Mesenchymal stem cell (in vitro differentiated cells and primary cell): ENCODE results near the gene WNT5B.
A peak's percentile ranks its signal among the peaks of the same experiment; 100 is the strongest.
"Not testable (repeated sequence)": the region's sequence is repeated elsewhere in the genome, so short reads cannot be mapped to it uniquely, and the experiment has no call there.

Experiments
- DNase-seq: peaks from one replicate; pipeline ENCODE4 v3.0.0-alpha.2; 2013
- H2AFZ ChIP-seq: one replicate; pipeline ENCODE4 v1.6.1; 2013; ENCODE audit warnings: low read depth, mild to moderate bottlenecking, control low read depth, inconsistent platforms, low read length, moderate library complexity
- H2AK5ac ChIP-seq: 2 replicates; pipeline ENCODE4 v1.6.1; 2013; ENCODE audit warnings: low read length, moderate library complexity, mild to moderate bottlenecking, inconsistent platforms; ENCODE audit not compliant: severe bottlenecking
- H2BK120ac ChIP-seq: one replicate; pipeline ENCODE4 v1.6.1; 2013; ENCODE audit warnings: low read depth, mild to moderate bottlenecking, inconsistent platforms, low read length, moderate library complexity
- H2BK12ac ChIP-seq, 2 experiments: one replicate each; pipeline ENCODE4 v1.6.1; 2013; ENCODE audit warnings: inconsistent platforms in 2 of 2, low read length in 2 of 2, mild to moderate bottlenecking in 2 of 2, moderate library complexity in 2 of 2, control low read depth in 1 of 2
- H2BK15ac ChIP-seq: one replicate; pipeline ENCODE4 v1.6.1; 2013; ENCODE audit warnings: mild to moderate bottlenecking, low read depth, inconsistent platforms; ENCODE audit not compliant: poor library complexity, severe bottlenecking
- H2BK5ac ChIP-seq: 2 replicates; pipeline ENCODE4 v1.6.1; 2013; ENCODE audit warnings: low read depth, mild to moderate bottlenecking, low read length, control low read depth, inconsistent platforms; ENCODE audit not compliant: poor library complexity, severe bottlenecking
- H3K14ac ChIP-seq, 2 experiments: one replicate each; pipeline ENCODE4 v1.6.1; 2013; ENCODE audit warnings: inconsistent platforms in 2 of 2, low read length in 2 of 2, control low read depth in 1 of 2, mild to moderate bottlenecking in 1 of 2, moderate library complexity in 1 of 2
- H3K18ac ChIP-seq, 2 experiments: one replicate each; pipeline ENCODE4 v1.6.1; 2013; ENCODE audit warnings: inconsistent platforms in 2 of 2, low read length in 2 of 2, control low read depth in 1 of 2, low read depth in 1 of 2, mild to moderate bottlenecking in 1 of 2
- H3K23ac ChIP-seq, 2 experiments: one replicate each; pipeline ENCODE4 v1.6.1; 2013; ENCODE audit warnings: inconsistent platforms in 2 of 2, low read length in 2 of 2, mild to moderate bottlenecking in 2 of 2, moderate library complexity in 2 of 2, control low read depth in 1 of 2
- H3K27ac ChIP-seq: 2 replicates; pipeline ENCODE4 v1.5.1; 2013; ENCODE audit warnings: mild to moderate bottlenecking, moderate library complexity, low read length, control low read depth, inconsistent platforms; ENCODE audit not compliant: poor library complexity, severe bottlenecking
- H3K27me3 ChIP-seq, 2 experiments: 2 replicates each; pipeline versions ENCODE4 v1.6.1 to v1.7.0; 2013; ENCODE audit warnings: low read length in 2 of 2, mild to moderate bottlenecking in 2 of 2, moderate library complexity in 2 of 2, control low read depth in 1 of 2, inconsistent platforms in 1 of 2; ENCODE audit not compliant: control insufficient read depth in 1 of 2, insufficient read depth in 1 of 2
- H3K36me3 ChIP-seq, 2 experiments: 2 replicates each; pipeline versions ENCODE4 v1.6.1 to v1.7.0; 2013; ENCODE audit warnings: low read length in 2 of 2, control low read depth in 1 of 2, inconsistent platforms in 1 of 2, low read depth in 1 of 2, mild to moderate bottlenecking in 1 of 2; ENCODE audit not compliant: insufficient read depth in 2 of 2, control insufficient read depth in 1 of 2
- H3K4ac ChIP-seq, 2 experiments: one replicate each; pipeline ENCODE4 v1.6.1; 2013; ENCODE audit warnings: inconsistent platforms in 2 of 2, low read length in 2 of 2, mild to moderate bottlenecking in 2 of 2, moderate library complexity in 2 of 2, control low read depth in 1 of 2, low read depth in 1 of 2
- H3K4me1 ChIP-seq: 2 replicates; pipeline ENCODE4 v1.6.1; 2013; ENCODE audit warnings: low read depth, low read length, control low read depth; ENCODE audit not compliant: control insufficient read depth, insufficient read depth
- H3K4me2 ChIP-seq: 2 replicates; pipeline ENCODE4 v1.6.1; 2013; ENCODE audit warnings: low read length, mild to moderate bottlenecking, inconsistent platforms; ENCODE audit not compliant: poor library complexity, severe bottlenecking
- H3K4me3 ChIP-seq, 2 experiments: 2 replicates each; pipeline versions ENCODE4 v1.5.1 to v1.7.0; 2013; ENCODE audit warnings: low read length in 2 of 2, mild to moderate bottlenecking in 2 of 2, control low read depth in 1 of 2, low read depth in 1 of 2; ENCODE audit not compliant: insufficient read depth in 1 of 2
- H3K79me1 ChIP-seq: replicated peaks from 2 replicates; pipeline ENCODE4 v1.6.1; 2013; ENCODE audit warnings: mild to moderate bottlenecking, control low read depth, low read length, inconsistent platforms; ENCODE audit not compliant: poor library complexity, severe bottlenecking
- H3K9ac ChIP-seq: 2 replicates; pipeline ENCODE4 v1.7.0; 2013; ENCODE audit warnings: mild to moderate bottlenecking, low read length, moderate library complexity
- H3K9me3 ChIP-seq: 2 replicates; pipeline ENCODE4 v1.7.0; 2013; ENCODE audit warnings: mild to moderate bottlenecking, low read length; ENCODE audit not compliant: control insufficient read depth
- H4K8ac ChIP-seq: one replicate; pipeline ENCODE4 v1.6.1; 2013; ENCODE audit warnings: inconsistent platforms, mild to moderate bottlenecking, low read length, moderate library complexity
- H4K91ac ChIP-seq: one replicate; pipeline ENCODE4 v1.6.1; 2013; ENCODE audit warnings: mild to moderate bottlenecking, low read length, inconsistent platforms
- WGBS: methylation state at CpG from one replicate; pipeline ENCODE4 v1.1.7; 2013; ENCODE audit warnings: mixed read lengths; 5-methylcytosine and 5-hydroxymethylcytosine counted together

WNT5B gene

DNA sequence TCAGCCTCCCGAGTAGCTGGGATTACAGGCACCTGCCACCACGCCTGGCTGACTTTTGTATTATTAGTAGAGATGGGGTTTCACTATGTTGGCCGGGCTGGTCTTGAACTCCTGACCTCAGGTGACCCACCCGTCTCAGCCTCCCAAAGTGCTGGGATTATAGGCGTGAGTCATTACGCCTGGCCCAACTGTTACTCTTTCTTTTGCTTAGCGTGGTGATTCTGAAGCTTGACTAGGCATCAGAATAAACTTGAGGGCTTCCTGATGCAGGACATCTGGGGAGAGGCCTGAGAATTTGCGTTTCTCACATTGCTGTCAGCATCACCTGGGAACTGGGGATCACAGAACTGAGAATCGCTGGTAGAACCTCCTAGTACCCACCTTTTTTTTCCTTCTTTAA, 26.3 kb upstream of the WNT5B start:
- H3K36me3 ChIP-seq, H2BK120ac ChIP-seq, H4K91ac ChIP-seq, H3K4me2 ChIP-seq, H2BK12ac ChIP-seq, H3K14ac ChIP-seq, H3K27ac ChIP-seq, H3K9ac ChIP-seq, H3K18ac ChIP-seq, H3K4ac ChIP-seq, DNase-seq, H2AK5ac ChIP-seq, H3K9me3 ChIP-seq, H2BK5ac ChIP-seq, H2AFZ ChIP-seq, H2BK15ac ChIP-seq, H4K8ac ChIP-seq, H3K23ac ChIP-seq, H3K27me3 ChIP-seq, H3K4me3 ChIP-seq: not testable (repeated sequence)
- Histone ChIP-seq H3K4me1 (peaks cover 12% of the 10 kb centered on the region), H3K79me1 (peaks cover 14% of the 10 kb centered on the region)
- whole genome bisulfite sequencing, result 85% methylated on average over 9 of the region's 9 CpGs

DNA sequence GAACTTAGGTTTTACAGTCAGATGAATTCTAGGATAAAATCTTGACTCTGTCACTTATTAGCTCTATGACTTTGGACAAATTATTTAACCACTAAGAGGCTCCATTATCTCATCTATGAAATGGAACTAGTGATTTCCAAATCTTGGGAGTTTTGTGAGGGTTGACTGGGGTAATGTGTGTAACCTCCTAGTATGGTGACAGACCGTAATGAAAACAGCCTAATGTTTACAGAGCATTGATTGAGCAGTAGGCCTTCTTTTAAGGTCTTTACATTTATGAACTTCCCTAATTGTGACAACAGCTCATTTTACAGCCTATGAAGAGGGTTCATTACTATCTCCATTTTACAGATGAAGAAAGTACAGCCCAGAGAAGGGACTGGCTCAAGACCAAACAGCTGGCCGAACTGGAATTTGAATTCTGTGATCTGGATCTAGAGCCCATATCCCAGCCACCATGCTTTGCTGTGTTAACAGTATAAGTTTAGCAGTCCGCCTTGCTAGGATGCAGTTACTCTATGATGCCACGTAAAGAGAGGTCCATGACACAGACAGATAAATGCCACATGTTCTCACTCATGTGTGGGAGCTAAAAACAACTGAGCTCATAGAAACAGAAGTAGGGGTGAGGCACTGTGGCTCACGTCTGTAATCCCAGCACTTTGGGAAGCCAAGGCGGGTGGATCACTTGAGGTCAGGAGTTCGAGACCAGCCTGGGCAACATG, 25.6 kb upstream of the WNT5B start:
- Histone ChIP-seq H3K27ac (no peak overlapping the region), H3K4me2 (no peak overlapping the region), H2BK5ac (no peak overlapping the region), H3K9me3 (no peaks in the 10 kb centered on the region), H3K18ac (no peak overlapping the region), H3K36me3 (no peaks in the 10 kb centered on the region), H4K8ac (no peak overlapping the region), H4K91ac (no peak overlapping the region), H3K14ac (no peak overlapping the region), H3K23ac (no peak overlapping the region), H2BK12ac (no peak overlapping the region), H2AK5ac (peak overlapping the region; percentile 17), H3K79me1 (peaks cover 14% of the 10 kb centered on the region), H3K4ac (no peak overlapping the region), H3K27me3 (no peaks in the 10 kb centered on the region), H2BK15ac (no peak overlapping the region), H3K4me3 (no peak overlapping the region), H3K4me1 (peaks cover 12% of the 10 kb centered on the region), H2BK120ac (no peak overlapping the region), H3K9ac (no peak overlapping the region), H2AFZ (no peak overlapping the region)
- no peak for DNase-seq
- whole genome bisulfite sequencing, result 93% methylated on average over 6 of the region's 7 CpGs

DNA sequence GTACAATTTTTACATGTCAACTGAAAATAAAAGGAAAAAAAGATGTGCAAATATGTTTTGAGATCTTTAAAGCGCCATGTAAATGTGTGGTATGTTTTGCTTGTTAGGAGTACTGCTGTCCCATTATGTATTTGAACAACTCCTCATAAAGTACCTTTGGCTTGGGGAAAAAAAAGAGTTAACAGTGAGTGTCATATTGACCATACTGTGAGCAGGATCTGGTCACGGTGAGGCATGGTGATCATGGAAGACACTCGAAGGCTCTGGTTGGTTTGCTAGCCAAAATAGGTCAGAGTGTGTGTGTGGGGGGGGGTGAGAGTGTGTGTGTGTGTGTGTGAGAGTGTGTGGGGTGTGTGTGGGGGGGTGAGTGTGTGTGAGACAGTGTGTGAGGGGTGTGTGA, 24.6 kb upstream of the WNT5B start:
- Histone ChIP-seq H3K9me3 (no peaks in the 10 kb centered on the region), H3K4me3 (no peak overlapping the region), H3K18ac (no peak overlapping the region), H2BK12ac (no peak overlapping the region), H4K91ac (no peak overlapping the region), H3K14ac (no peak overlapping the region), H2BK120ac (no peak overlapping the region), H4K8ac (no peak overlapping the region), H3K27me3 (no peaks in the 10 kb centered on the region), H3K4ac (no peak overlapping the region), H3K36me3 (no peaks in the 10 kb centered on the region), H3K4me1 (peaks cover 12% of the 10 kb centered on the region), H2AFZ (no peak overlapping the region), H3K23ac (no peak overlapping the region), H3K27ac (no peak overlapping the region), H3K4me2 (no peak overlapping the region), H2AK5ac (no peak overlapping the region), H3K79me1 (peaks cover 14% of the 10 kb centered on the region), H2BK15ac (no peak overlapping the region), H2BK5ac (no peak overlapping the region), H3K9ac (peak overlapping the region; percentile 2)
- no peak for DNase-seq
- 75% methylated on average over 3 of the region's 3 CpGs for WGBS

DNA sequence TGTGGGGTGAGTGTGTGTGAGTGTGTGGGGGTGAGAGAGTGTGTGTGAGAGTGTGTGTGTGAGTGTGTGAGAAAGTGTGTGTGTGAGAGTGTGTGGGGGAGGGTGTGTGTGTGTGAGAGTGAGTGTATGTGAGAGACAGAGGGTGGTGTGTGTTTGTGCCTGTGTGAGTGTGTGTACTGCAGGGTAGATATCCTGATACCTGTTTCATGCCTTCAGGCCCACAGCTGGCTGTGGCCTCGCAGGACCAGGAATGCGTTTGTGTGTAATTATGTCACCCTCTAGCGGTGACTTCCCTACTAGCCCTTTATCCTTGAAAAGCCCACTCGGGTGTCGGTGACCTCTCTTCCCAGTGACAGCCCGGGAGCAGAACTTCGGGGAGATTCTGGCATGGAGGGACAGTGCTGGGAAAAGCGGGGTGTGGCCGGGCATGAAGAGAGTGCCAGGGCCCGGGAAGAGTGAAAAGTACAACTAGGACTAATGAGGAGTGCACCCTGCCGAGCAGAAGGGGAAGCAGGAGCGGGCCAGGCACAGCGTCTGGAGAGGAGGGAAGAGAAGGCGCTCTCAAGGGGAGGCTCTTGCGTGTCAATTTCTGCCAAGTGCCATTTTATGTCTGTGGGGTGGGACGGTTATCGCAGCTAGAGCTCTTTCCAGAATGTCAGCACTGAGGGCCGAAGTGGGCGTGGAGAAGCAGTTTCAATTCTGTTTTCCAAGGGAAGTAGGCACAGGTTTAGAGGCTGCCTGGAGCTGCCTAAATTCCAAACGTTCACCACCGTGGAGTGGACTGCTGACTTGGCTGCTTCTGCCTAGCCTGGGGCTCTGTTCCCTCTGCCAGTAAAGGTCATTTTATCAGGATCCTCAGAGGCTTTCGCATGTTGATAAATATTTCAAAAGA, 23.7 kb upstream of the WNT5B start:
- peak overlapping the region; percentile 42 to 76 for H3K4me3 ChIP-seq
- H2BK5ac ChIP-seq, result peak overlapping the region; percentile 71
- no peak overlapping the region for H2BK15ac ChIP-seq
- no peak overlapping the region for H2AK5ac ChIP-seq
- peak overlapping the region; percentile 96 for H3K4me2 ChIP-seq
- no peak overlapping the region for H3K14ac ChIP-seq
- peak overlapping the region in 1 of 2 experiments; percentile 51 for H3K4ac ChIP-seq
- DNase-seq, result peak; percentile 90
- H2BK120ac ChIP-seq, result no peak overlapping the region
- peak overlapping the region; percentile 2 for H2AFZ ChIP-seq
- WGBS, result 2% methylated on average over 22 of the region's 22 CpGs
- H3K9me3 ChIP-seq, result no peaks in the 10 kb centered on the region
- peak overlapping the region in 1 of 2 experiments; percentile 37 for H2BK12ac ChIP-seq
- peak overlapping the region; percentile 76 for H4K91ac ChIP-seq
- H3K27me3 ChIP-seq, result no peaks in the 10 kb centered on the region
- peaks cover 14% of the 10 kb centered on the region for H3K79me1 ChIP-seq
- peaks cover 12% of the 10 kb centered on the region for H3K4me1 ChIP-seq
- H4K8ac ChIP-seq, result peak overlapping the region; percentile 51
- no peaks in the 10 kb centered on the region for H3K36me3 ChIP-seq
- H3K18ac ChIP-seq, result peak overlapping the region; percentile 26 to 42
- H3K27ac ChIP-seq, result peak overlapping the region; percentile 90
- peak overlapping the region; percentile 88 for H3K9ac ChIP-seq
- no peak overlapping the region for H3K23ac ChIP-seq
